CD4-positive, CD25-positive, alpha-beta regulatory T cell (primary cell): ENCODE results near the gene CBX8. TPM values are rescaled to one million over a fixed set of nuclear protein-coding genes. Genes with fewer than 3 reads are reported as not detected.
A peak's percentile ranks its signal among the peaks of the same experiment; 100 is the strongest.

Experiments used
- ATAC-seq, 2 donors: fragments of 150-1000 bp; cut with Tn5 transposase; one replicate each; pipeline ENCODE4 v1.10.0; 2021; ENCODE audit warnings: low read depth in 2 of 2, moderate number of reproducible peaks in 2 of 2, moderate library complexity in 1 of 2
- DNase-seq, 3 donors: peaks; one replicate each; pipeline versions ENCODE4 v3.0.0 to v3.0.0-alpha.2; 2012 to 2022; ENCODE audit warnings: mixed read lengths in 1 of 3
- H3K27ac ChIP-seq: one replicate; pipeline ENCODE4 v1.7.0; 2013; ENCODE audit warnings: mild to moderate bottlenecking, low read length; ENCODE audit not compliant: insufficient read depth, poor library complexity, severe bottlenecking
- H3K27me3 ChIP-seq: one replicate; pipeline ENCODE4 v1.7.0; 2013; ENCODE audit warnings: low read length; ENCODE audit not compliant: control insufficient read depth, insufficient read depth
- H3K36me3 ChIP-seq: one replicate; pipeline ENCODE4 v1.7.0; 2013; ENCODE audit warnings: mild to moderate bottlenecking, low read length, moderate library complexity; ENCODE audit not compliant: control insufficient read depth, insufficient read depth
- H3K4me1 ChIP-seq: 2 replicates; pipeline ENCODE4 v1.7.0; 2013; ENCODE audit warnings: mild to moderate bottlenecking, low read length; ENCODE audit not compliant: insufficient read depth, control insufficient read depth, poor library complexity, severe bottlenecking
- H3K4me3 ChIP-seq: one replicate; pipeline ENCODE4 v1.7.0; 2013; ENCODE audit warnings: low read depth, mild to moderate bottlenecking, low read length, moderate library complexity
- H3K9me3 ChIP-seq, 2 experiments: 1 replicate in 1 of 2; 2 replicates in 1 of 2; pipeline ENCODE4 v1.7.0; 2013; ENCODE audit warnings: low read length in 2 of 2, mild to moderate bottlenecking in 1 of 2, moderate library complexity in 1 of 2; ENCODE audit not compliant: control insufficient read depth in 2 of 2
- H3K27ac Mint-ChIP-seq, 3 donors: one replicate each; pipeline ENCODE4 v1.8.0; 2020 to 2022; ENCODE audit warnings: mild to moderate bottlenecking in 3 of 3, mixed read lengths in 3 of 3, moderate library complexity in 2 of 3
- H3K27me3 Mint-ChIP-seq: one replicate; pipeline ENCODE4 v1.8.0; 2022; ENCODE audit warnings: mild to moderate bottlenecking, mixed read lengths
- H3K36me3 Mint-ChIP-seq: one replicate; pipeline ENCODE4 v1.8.0; 2020; ENCODE audit warnings: mixed read lengths
- H3K4me1 Mint-ChIP-seq, 4 donors: one replicate each; pipeline ENCODE4 v1.8.0; 2020 to 2022; ENCODE audit warnings: mixed read lengths in 4 of 4, mild to moderate bottlenecking in 1 of 4
- H3K4me3 Mint-ChIP-seq, 4 donors: one replicate each; pipeline ENCODE4 v1.8.0; 2020 to 2022; ENCODE audit warnings: mild to moderate bottlenecking in 4 of 4, mixed read lengths in 4 of 4, moderate library complexity in 3 of 4
- H3K9me3 Mint-ChIP-seq, 7 donors: one replicate each; pipeline ENCODE4 v1.8.0; 2020 to 2022; ENCODE audit warnings: mixed read lengths in 7 of 7, mild to moderate bottlenecking in 3 of 7, moderate library complexity in 2 of 7
- polyA plus RNA-seq, 4 donors: library from polyadenylated mRNA; unstranded; fragments of 300-500 nt; fragmentation: Illumina TruSeq; gene quantifications; one replicate each; pipeline ENCODE4 v1.2.3, GENCODE V29; 2021
- total RNA-seq: library from RNA; stranded (reverse); gene quantifications from one replicate; pipeline ENCODE4 v1.2.3, GENCODE V29; 2022

Gene CBX8
- total and polyA plus RNA-seq, 5 donors from 2014 or later, result 0.30 to 3.4 (median 1.3) TPM

- no peaks in the 10 kb centered on the region for H3K36me3 Mint-ChIP-seq
- no peak overlapping the region for H3K4me3 Mint-ChIP-seq
- no peak overlapping the region for H3K4me3 ChIP-seq
- H3K36me3 ChIP-seq, result no peaks in the 10 kb centered on the region
- H3K4me1 ChIP-seq, result no peaks in the 10 kb centered on the region
- H3K9me3 Mint-ChIP-seq, result no peaks in the 10 kb centered on the region
- ATAC-seq, result no peak
- H3K27ac ChIP-seq, result no peak overlapping the region
- H3K27me3 Mint-ChIP-seq, result peaks cover 58% of the 10 kb centered on the region
- no peak for DNase-seq
- no peaks in the 10 kb centered on the region for H3K4me1 Mint-ChIP-seq
- H3K27me3 ChIP-seq, result peaks cover 9% of the 10 kb centered on the region
- no peak overlapping the region for H3K27ac Mint-ChIP-seq
- no peaks in the 10 kb centered on the region for H3K9me3 ChIP-seq
Observed at GRCh38 chr17:79769570-79770506, 27.0 kb downstream of the CBX8 start.

GRCh38 chr17:79765708-79766107, 31.2 kb downstream of the CBX8 start:
- no peak overlapping the region for H3K4me3 ChIP-seq
- H3K27me3 Mint-ChIP-seq, result peaks cover 41% of the 10 kb centered on the region
- DNase-seq, result no peak
- no peak overlapping the region for H3K27ac Mint-ChIP-seq
- no peak overlapping the region for H3K27ac ChIP-seq
- no peaks in the 10 kb centered on the region for H3K36me3 ChIP-seq
- ATAC-seq, result no peak
- H3K4me3 Mint-ChIP-seq, result no peak overlapping the region
- H3K27me3 ChIP-seq, result peaks cover 4% of the 10 kb centered on the region
- H3K9me3 ChIP-seq, result no peaks in the 10 kb centered on the region
- H3K36me3 Mint-ChIP-seq, result no peaks in the 10 kb centered on the region
- no peaks in the 10 kb centered on the region for H3K9me3 Mint-ChIP-seq
- H3K4me1 Mint-ChIP-seq, result peaks cover 0 to 2% (median 0%) of the 10 kb centered on the region in 4 donors
- no peaks in the 10 kb centered on the region for H3K4me1 ChIP-seq

- H3K4me3 ChIP-seq, result no peak overlapping the region
- Mint-ChIP-seq H3K36me3 (no peaks in the 10 kb centered on the region), H3K4me3 (peak overlapping the region in 1 of 4 donors; percentile 21), H3K4me1 (peaks cover 0 to 2% (median 0%) of the 10 kb centered on the region in 4 donors), H3K27ac (no peak overlapping the region), H3K27me3 (peaks cover 24% of the 10 kb centered on the region), H3K9me3 (no peaks in the 10 kb centered on the region)
- ATAC-seq (no peak), DNase-seq (no peak)
- H3K27ac ChIP-seq, result no peak overlapping the region
- H3K9me3 ChIP-seq, result no peaks in the 10 kb centered on the region
- no peaks in the 10 kb centered on the region for H3K36me3 ChIP-seq
- no peaks in the 10 kb centered on the region for H3K4me1 ChIP-seq
- H3K27me3 ChIP-seq, result peaks cover 2% of the 10 kb centered on the region
Observed at GRCh38 chr17:79761894-79762589, 34.8 kb downstream of the CBX8 start.

GRCh38 chr17:79760197-79760906, 36.5 kb downstream of the CBX8 start:
- Histone ChIP-seq H3K4me1 (no peaks in the 10 kb centered on the region), H3K36me3 (no peaks in the 10 kb centered on the region), H3K27me3 (no peaks in the 10 kb centered on the region), H3K9me3 (no peaks in the 10 kb centered on the region), H3K4me3 (no peak overlapping the region), H3K27ac (no peak overlapping the region)
- no peak overlapping the region for H3K4me3 Mint-ChIP-seq
- no peak overlapping the region for H3K27ac Mint-ChIP-seq
- ATAC-seq (no peak), DNase-seq (no peak)
- H3K27me3 Mint-ChIP-seq, result peaks cover 30% of the 10 kb centered on the region
- H3K4me1 Mint-ChIP-seq, result peaks cover 0 to 2% (median 0%) of the 10 kb centered on the region in 4 donors
- no peaks in the 10 kb centered on the region for H3K36me3 Mint-ChIP-seq
- peaks cover 0 to 2% (median 0%) of the 10 kb centered on the region in 7 donors for H3K9me3 Mint-ChIP-seq

- DNase-seq (no peak), ATAC-seq (no peak)
- no peaks in the 10 kb centered on the region for H3K9me3 ChIP-seq
- no peak overlapping the region for H3K27ac ChIP-seq
- no peak overlapping the region for H3K4me3 Mint-ChIP-seq
- H3K36me3 Mint-ChIP-seq, result no peaks in the 10 kb centered on the region
- peaks cover 0 to 2% (median 0%) of the 10 kb centered on the region in 7 donors for H3K9me3 Mint-ChIP-seq
- no peaks in the 10 kb centered on the region for H3K36me3 ChIP-seq
- H3K27me3 Mint-ChIP-seq, result peaks cover 39% of the 10 kb centered on the region
- peaks cover 0 to 2% (median 0%) of the 10 kb centered on the region in 4 donors for H3K4me1 Mint-ChIP-seq
- no peak overlapping the region for H3K27ac Mint-ChIP-seq
- peaks cover 2% of the 10 kb centered on the region for H3K27me3 ChIP-seq
- H3K4me1 ChIP-seq, result no peaks in the 10 kb centered on the region
- no peak overlapping the region for H3K4me3 ChIP-seq
Observed at GRCh38 chr17:79758271-79758670, 38.6 kb downstream of the CBX8 start.

- H3K4me3 Mint-ChIP-seq, result no peak overlapping the region
- H3K4me3 ChIP-seq, result no peak overlapping the region
- H3K36me3 ChIP-seq, result no peaks in the 10 kb centered on the region
- H3K9me3 Mint-ChIP-seq, result peaks cover 0 to 2% (median 0%) of the 10 kb centered on the region in 7 donors
- no peak overlapping the region for H3K27ac Mint-ChIP-seq
- no peaks in the 10 kb centered on the region for H3K36me3 Mint-ChIP-seq
- peaks cover 0 to under 1% (median 0%) of the 10 kb centered on the region in 4 donors for H3K4me1 Mint-ChIP-seq
- no peak for ATAC-seq
- H3K27ac ChIP-seq, result no peak overlapping the region
- peaks cover 36% of the 10 kb centered on the region for H3K27me3 Mint-ChIP-seq
- no peaks in the 10 kb centered on the region for H3K4me1 ChIP-seq
- peaks cover 2% of the 10 kb centered on the region for H3K27me3 ChIP-seq
- no peaks in the 10 kb centered on the region for H3K9me3 ChIP-seq
- DNase-seq, result no peak
Observed at GRCh38 chr17:79757140-79757745, 39.6 kb downstream of the CBX8 start.

- H3K9me3 Mint-ChIP-seq, result peaks cover 0 to 2% (median 0%) of the 10 kb centered on the region in 7 donors
- H3K27ac ChIP-seq, result no peak overlapping the region
- no peaks in the 10 kb centered on the region for H3K36me3 ChIP-seq
- H3K36me3 Mint-ChIP-seq, result no peaks in the 10 kb centered on the region
- DNase-seq (no peak), ATAC-seq (no peak)
- H3K27ac Mint-ChIP-seq, result no peak overlapping the region
- H3K4me1 ChIP-seq, result no peaks in the 10 kb centered on the region
- peaks cover 7% of the 10 kb centered on the region for H3K27me3 ChIP-seq
- H3K4me1 Mint-ChIP-seq, result peaks cover 0 to 5% (median 0%) of the 10 kb centered on the region in 4 donors
- no peaks in the 10 kb centered on the region for H3K9me3 ChIP-seq
- H3K4me3 ChIP-seq, result no peak overlapping the region
- no peak overlapping the region for H3K4me3 Mint-ChIP-seq
- H3K27me3 Mint-ChIP-seq, result peaks cover 51% of the 10 kb centered on the region
Observed at GRCh38 chr17:79755591-79755990, 41.3 kb downstream of the CBX8 start.
